Adrenal gland (tissue), 5 donors: ENCODE results near the gene LAMTOR1.

ENCODE experiments used
- POLR2A ChIP-seq, 2 donors: fragments of 450-650 bp; IDR thresholded peaks; one replicate each; pipeline ENCODE4 v1.6.1; 2017; ENCODE audit warnings: antibody characterized with exemption in 2 of 2, mild to moderate bottlenecking in 2 of 2, moderate library complexity in 1 of 2
- TF ChIP-seq, protein P1 (sequence below), 6 experiments: fragments of 450-650 bp in 4 of 6; fragments of 200-600 bp in 2 of 6; sonication (generic) in 1 of 6; IDR thresholded peaks; 1 replicate in 5 of 6; 2 replicates in 1 of 6; pipeline versions ENCODE4 v1.5.1 to v1.8.0; 2016 to 2021; ENCODE audit warnings: antibody characterized with exemption in 6 of 6, mild to moderate bottlenecking in 2 of 6, moderate library complexity in 1 of 6
- donor health status: DM: no; HTN: no; CAD: no.

DNA sequence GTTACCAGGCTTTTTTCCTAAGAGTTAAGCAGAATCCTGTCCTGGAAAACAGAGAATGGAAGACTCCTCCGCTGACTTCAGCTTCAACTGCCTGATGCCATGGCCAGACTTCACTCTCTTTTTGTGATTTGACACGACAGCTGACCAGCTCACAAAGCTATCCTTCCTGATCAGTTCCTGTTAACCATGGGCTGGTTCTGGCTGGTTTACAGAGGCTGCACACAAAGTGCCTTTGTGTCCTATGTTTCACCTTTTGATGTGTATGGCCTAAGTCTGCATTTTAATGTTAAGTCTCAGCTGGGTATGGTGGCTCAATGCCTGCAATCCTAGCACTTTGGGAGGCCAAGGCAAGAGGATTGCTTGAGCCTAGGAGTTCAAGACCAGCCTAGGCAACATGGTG lies 43.5 kb upstream of the LAMTOR1 start:
- TF ChIP-seq, protein P1, sequence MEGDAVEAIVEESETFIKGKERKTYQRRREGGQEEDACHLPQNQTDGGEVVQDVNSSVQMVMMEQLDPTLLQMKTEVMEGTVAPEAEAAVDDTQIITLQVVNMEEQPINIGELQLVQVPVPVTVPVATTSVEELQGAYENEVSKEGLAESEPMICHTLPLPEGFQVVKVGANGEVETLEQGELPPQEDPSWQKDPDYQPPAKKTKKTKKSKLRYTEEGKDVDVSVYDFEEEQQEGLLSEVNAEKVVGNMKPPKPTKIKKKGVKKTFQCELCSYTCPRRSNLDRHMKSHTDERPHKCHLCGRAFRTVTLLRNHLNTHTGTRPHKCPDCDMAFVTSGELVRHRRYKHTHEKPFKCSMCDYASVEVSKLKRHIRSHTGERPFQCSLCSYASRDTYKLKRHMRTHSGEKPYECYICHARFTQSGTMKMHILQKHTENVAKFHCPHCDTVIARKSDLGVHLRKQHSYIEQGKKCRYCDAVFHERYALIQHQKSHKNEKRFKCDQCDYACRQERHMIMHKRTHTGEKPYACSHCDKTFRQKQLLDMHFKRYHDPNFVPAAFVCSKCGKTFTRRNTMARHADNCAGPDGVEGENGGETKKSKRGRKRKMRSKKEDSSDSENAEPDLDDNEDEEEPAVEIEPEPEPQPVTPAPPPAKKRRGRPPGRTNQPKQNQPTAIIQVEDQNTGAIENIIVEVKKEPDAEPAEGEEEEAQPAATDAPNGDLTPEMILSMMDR (IDR thresholded peaks at IDR 0.05) = no peak
- no peak for TF ChIP-seq POLR2A (IDR thresholded peaks at IDR 0.05)
